CD4-positive, alpha-beta T cell (primary cell): ENCODE results near the gene PHOX2A. TPM values are rescaled to one million over a fixed set of nuclear protein-coding genes. Genes with fewer than 3 reads are reported as not detected.

ENCODE experiments used
- ATAC-seq: fragments of 200-7000 bp; cut with Tn5 transposase; one replicate; pipeline ENCODE4 v1.10.0; 2022; ENCODE audit warnings: mild to moderate bottlenecking; ENCODE audit not compliant: poor library complexity
- CTCF ChIA-PET: fragments of 350-600 bp; sonication (Branson Sonifier 250); formaldehyde crosslinking; loops from one replicate; lab custom pipeline; 2021; ENCODE audit warnings: antibody characterized with exemption, inconsistent platforms; lab: Charles Lee
- POLR2A ChIA-PET: fragments of 350-600 bp; sonication (Branson Sonifier 250); formaldehyde crosslinking; loops from one replicate; lab custom pipeline; 2021; ENCODE audit warnings: antibody characterized with exemption, inconsistent platforms; lab: Charles Lee
- DNase-seq, 14 experiments: peaks; one replicate each; pipeline ENCODE4 v3.0.0-alpha.2; 2013 to 2020; ENCODE audit warnings: mixed read lengths in 2 of 14
- H3K27ac ChIP-seq, 2 donors: one replicate each; pipeline versions ENCODE4 v1.5.1 to v1.7.0; 2013; ENCODE audit warnings: low read length in 2 of 2, low read depth in 1 of 2, mild to moderate bottlenecking in 1 of 2
- H3K27me3 ChIP-seq, 2 experiments: 1 replicate in 1 of 2; 2 replicates in 1 of 2; pipeline versions ENCODE4 v1.6.1 to v1.7.0; 2013; ENCODE audit warnings: low read length in 2 of 2, control low read depth in 1 of 2, mild to moderate bottlenecking in 1 of 2, moderate library complexity in 1 of 2; ENCODE audit not compliant: insufficient read depth in 2 of 2, control insufficient read depth in 1 of 2
- H3K36me3 ChIP-seq: one replicate; pipeline ENCODE4 v1.6.1; 2013; ENCODE audit warnings: low read length, control low read depth; ENCODE audit not compliant: insufficient read depth
- H3K4me1 ChIP-seq: one replicate; pipeline ENCODE4 v1.6.1; 2013; ENCODE audit warnings: low read length, control low read depth; ENCODE audit not compliant: insufficient read depth
- H3K4me3 ChIP-seq: one replicate; pipeline ENCODE4 v1.5.1; 2013; ENCODE audit warnings: mild to moderate bottlenecking, low read length, moderate library complexity
- H3K9me3 ChIP-seq, 2 experiments: 1 replicate in 1 of 2; 2 replicates in 1 of 2; pipeline versions ENCODE4 v1.6.1 to v1.7.0; 2013; ENCODE audit warnings: low read length in 2 of 2, mild to moderate bottlenecking in 2 of 2, control low read depth in 1 of 2, moderate library complexity in 1 of 2; ENCODE audit not compliant: control insufficient read depth in 1 of 2, insufficient read depth in 1 of 2
- H3K27ac Mint-ChIP-seq: one replicate; pipeline ENCODE4 v1.8.0; 2020; ENCODE audit warnings: mixed read lengths
- H3K27me3 Mint-ChIP-seq: one replicate; pipeline ENCODE4 v1.8.0; 2021; ENCODE audit warnings: mixed read lengths
- H3K36me3 Mint-ChIP-seq: one replicate; pipeline ENCODE4 v1.8.0; 2021; ENCODE audit warnings: low read depth, mixed read lengths
- H3K4me1 Mint-ChIP-seq: one replicate; pipeline ENCODE4 v1.8.0; 2021; ENCODE audit warnings: low read depth, mixed read lengths
- H3K4me3 Mint-ChIP-seq: one replicate; pipeline ENCODE4 v1.8.0; 2020; ENCODE audit warnings: mild to moderate bottlenecking, mixed read lengths
- H3K9me3 Mint-ChIP-seq: one replicate; pipeline ENCODE4 v1.8.0; 2020; ENCODE audit warnings: mixed read lengths
- CTCF ChIP-seq: fragments of 200-600 bp; IDR thresholded peaks from one replicate; pipeline ENCODE4 v1.8.0; 2022; ENCODE audit warnings: antibody characterized with exemption, mild to moderate bottlenecking
- intact Hi-C, 2 experiments: fragments of 100-400 bp; cut with DNase I in 1 of 2; cut with micrococcal nuclease in 1 of 2; formaldehyde crosslinking; loops; one replicate each; pipeline versions ENCODE4 v1.15.1 to v1.9.0; 2023 to 2025; cut with DNase I, micrococcal nuclease
- total RNA-seq, 174 experiments: library from RNA in 2 of 174; stranded (reverse) in 2 of 174; gene quantifications; one replicate each; pipeline ENCODE4 v1.2.3 and lab custom pipeline; 2021 to 2026

Gene PHOX2A
- total RNA-seq, 2 experiments from 2014 or later = not detected

GRCh38 chr11:72280726-72281315 lies 36.8 kb upstream of the PHOX2A start:
- CTCF ChIA-PET = no interaction called here
- no peaks in the 10 kb centered on the region for H3K4me1 Mint-ChIP-seq
- POLR2A ChIA-PET = no interaction called here
- H3K9me3 ChIP-seq = peaks cover 0 to 11% of the 10 kb centered on the region in 2 experiments
- no peak for TF ChIP-seq CTCF
- DNase-seq (no peak), ATAC-seq (no peak)
- peaks cover 30% of the 10 kb centered on the region for H3K27me3 Mint-ChIP-seq
- H3K4me3 Mint-ChIP-seq = no peak overlapping the region
- peaks cover 6 to 17% of the 10 kb centered on the region in 2 experiments for H3K27me3 ChIP-seq
- H3K4me1 ChIP-seq = no peaks in the 10 kb centered on the region
- H3K36me3 Mint-ChIP-seq = no peaks in the 10 kb centered on the region
- H3K27ac ChIP-seq = no peak overlapping the region
- intact Hi-C loops = no loop called here
- peaks cover 4% of the 10 kb centered on the region for H3K9me3 Mint-ChIP-seq
- no peaks in the 10 kb centered on the region for H3K36me3 ChIP-seq
- H3K27ac Mint-ChIP-seq = no peak overlapping the region
- H3K4me3 ChIP-seq = no peak overlapping the region

- Histone ChIP-seq H3K36me3 (no peaks in the 10 kb centered on the region), H3K9me3 (peaks cover 0 to 11% of the 10 kb centered on the region in 2 experiments), H3K27me3 (peaks cover 6 to 17% of the 10 kb centered on the region in 2 experiments), H3K4me3 (no peak overlapping the region), H3K4me1 (no peaks in the 10 kb centered on the region), H3K27ac (no peak overlapping the region)
- ChIA-PET POLR2A (no interaction called here), CTCF (no interaction called here)
- Mint-ChIP-seq H3K9me3 (peaks cover 4% of the 10 kb centered on the region), H3K27me3 (peaks cover 34% of the 10 kb centered on the region), H3K4me3 (no peak overlapping the region), H3K4me1 (no peaks in the 10 kb centered on the region), H3K36me3 (no peaks in the 10 kb centered on the region), H3K27ac (no peak overlapping the region)
- DNase-seq = no peak
- no peak for ATAC-seq
- intact Hi-C loops = no loop called here
- TF ChIP-seq CTCF = no peak
Observed at GRCh38 chr11:72280037-72280436, 36.1 kb upstream of the PHOX2A start.

- Mint-ChIP-seq H3K4me3 (no peak overlapping the region), H3K27ac (no peak overlapping the region), H3K4me1 (no peaks in the 10 kb centered on the region), H3K36me3 (no peaks in the 10 kb centered on the region), H3K9me3 (peaks cover 4% of the 10 kb centered on the region), H3K27me3 (peaks cover 33% of the 10 kb centered on the region)
- no peak for ATAC-seq
- POLR2A ChIA-PET = no interaction called here
- H3K4me3 ChIP-seq = no peak overlapping the region
- H3K27me3 ChIP-seq = peaks cover 6 to 17% of the 10 kb centered on the region in 2 experiments
- intact Hi-C loops = no loop called here
- no peak for DNase-seq
- peaks cover 0 to 11% of the 10 kb centered on the region in 2 experiments for H3K9me3 ChIP-seq
- no peak overlapping the region for H3K27ac ChIP-seq
- no peaks in the 10 kb centered on the region for H3K4me1 ChIP-seq
- H3K36me3 ChIP-seq = no peaks in the 10 kb centered on the region
- TF ChIP-seq CTCF = no peak
- CTCF ChIA-PET = no interaction called here
Observed at GRCh38 chr11:72278905-72279304, 34.9 kb upstream of the PHOX2A start.
